GM23338 (cell line): Measurements from ENCODE around the gene ARHGAP19. TPM values are rescaled to one million over a fixed set of nuclear protein-coding genes. Genes with fewer than 3 reads are reported as not detected.

Experiments used
- ATAC-seq: fragments of 200-7000 bp; cut with Tn5 transposase; 3 replicates; pipeline ENCODE4 v1.9.1; 2020
- DNase-seq: peaks from one replicate; pipeline ENCODE4 v3.0.0-alpha.2; 2015; ENCODE audit warnings: low spot score
- H2AFZ ChIP-seq: fragments of 200-600 bp; sonication (generic); 2 replicates; pipeline ENCODE4 v1.8.0; 2016; ENCODE audit warnings: antibody characterized with exemption, mild to moderate bottlenecking, moderate library complexity
- H3F3A ChIP-seq: fragments of 200-600 bp; sonication (generic); replicated peaks from 2 replicates; pipeline ENCODE4 v1.8.0; 2017; ENCODE audit warnings: antibody characterized with exemption, mixed run types, low read depth
- H3K27ac ChIP-seq: fragments of 200-600 bp; sonication (generic); 2 replicates; pipeline ENCODE4 v1.6.1; 2016; ENCODE audit warnings: low read depth
- H3K27me3 ChIP-seq: fragments of 200-600 bp; sonication (generic); 2 replicates; pipeline ENCODE4 v1.8.0; 2016; ENCODE audit warnings: mild to moderate bottlenecking, mixed run types, moderate library complexity; ENCODE audit not compliant: insufficient read depth
- H3K36me3 ChIP-seq: fragments of 200-600 bp; sonication (generic); 2 replicates; pipeline ENCODE4 v1.8.0; 2016; ENCODE audit warnings: mild to moderate bottlenecking; ENCODE audit not compliant: insufficient read depth
- H3K4me1 ChIP-seq: fragments of 200-600 bp; sonication (generic); 2 replicates; pipeline ENCODE4 v1.8.0; 2016; ENCODE audit warnings: mild to moderate bottlenecking, moderate library complexity; ENCODE audit not compliant: insufficient read depth
- H3K4me2 ChIP-seq: fragments of 200-600 bp; sonication (generic); 2 replicates; pipeline ENCODE4 v1.7.1; 2017; ENCODE audit warnings: mixed run types
- H3K4me3 ChIP-seq: fragments of 200-600 bp; sonication (generic); 2 replicates; pipeline ENCODE4 v1.6.1; 2016; ENCODE audit warnings: mixed run types
- H3K79me2 ChIP-seq: fragments of 200-600 bp; sonication (generic); replicated peaks from 2 replicates; pipeline ENCODE4 v1.8.0; 2017; ENCODE audit warnings: mild to moderate bottlenecking; ENCODE audit not compliant: insufficient read depth
- H3K9me2 ChIP-seq: fragments of 200-600 bp; sonication (generic); 2 replicates; pipeline ENCODE4 v1.8.0; 2017; ENCODE audit not compliant: insufficient read depth
- H4K20me1 ChIP-seq: fragments of 200-600 bp; sonication (generic); replicated peaks from 2 replicates; pipeline ENCODE4 v1.8.0; 2017; ENCODE audit warnings: mild to moderate bottlenecking; ENCODE audit not compliant: insufficient read depth
- H3K27ac Mint-ChIP-seq: 2 replicates; pipeline ENCODE4 v1.8.0; 2020; ENCODE audit warnings: inconsistent platforms, mild to moderate bottlenecking, moderate library complexity, mixed read lengths
- H3K27me3 Mint-ChIP-seq: 3 replicates; pipeline ENCODE4 v1.8.0; 2022; ENCODE audit warnings: low read depth, mild to moderate bottlenecking, moderate library complexity, mixed read lengths, inconsistent platforms; ENCODE audit not compliant: insufficient read depth, poor library complexity
- H3K36me3 Mint-ChIP-seq: 3 replicates; pipeline ENCODE4 v1.8.0; 2021; ENCODE audit warnings: low read depth, mild to moderate bottlenecking, inconsistent platforms, moderate library complexity, mixed read lengths
- H3K4me1 Mint-ChIP-seq: 3 replicates; pipeline ENCODE4 v1.8.0; 2020; ENCODE audit warnings: mild to moderate bottlenecking, inconsistent platforms, mixed read lengths
- H3K4me3 Mint-ChIP-seq: 3 replicates; pipeline ENCODE4 v1.8.0; 2021; ENCODE audit warnings: moderate library complexity, mild to moderate bottlenecking, inconsistent platforms, mixed read lengths
- H3K9me3 Mint-ChIP-seq: 3 replicates; pipeline ENCODE4 v1.8.0; 2020; ENCODE audit warnings: moderate library complexity, mild to moderate bottlenecking, inconsistent platforms, mixed read lengths
- EZH2phosphoT487 ChIP-seq: fragments of 200-600 bp; sonication (generic); IDR thresholded peaks from one replicate; pipeline ENCODE4 v1.8.1; 2018; ENCODE audit warnings: antibody characterized with exemption; ENCODE audit not compliant: unreplicated experiment
- POLR2AphosphoS5 ChIP-seq: IDR thresholded peaks from 2 replicates; pipeline ENCODE4 v1.6.1; 2016; ENCODE audit warnings: antibody characterized with exemption, low read depth
- polyA plus RNA-seq: library from polyadenylated mRNA; unstranded; fragments of >200 nt; fragmentation: Nextera tagmentation; extraction: Ambion mirVana; gene quantifications from 2 replicates; pipeline ENCODE4 v1.2.1, GENCODE V29; 2016
- small RNA-seq: library from RNA; depleted of rRNA; stranded (forward); fragments of <200 nt; gene quantifications from one replicate; pipeline ENCODE3, GENCODE V24; 2014; ENCODE audit warnings: low replicate concordance
- total RNA-seq: library from RNA; depleted of rRNA; stranded (reverse); fragments of >200 nt; shearing (Covaris generic); gene quantifications from 2 replicates; pipeline ENCODE4 v1.2.3, GENCODE V29; 2014; rRNA removed
- TF ChIP-seq, protein P1 (sequence below): IDR thresholded peaks from one replicate; pipeline ENCODE4 v1.6.1; 2018; ENCODE audit warnings: antibody characterized with exemption; ENCODE audit not compliant: unreplicated experiment
- TF ChIP-seq, protein P2 (sequence below): fragments of 250-450 bp; sonication (Bioruptor Pico); IDR thresholded peaks from 2 replicates; pipeline ENCODE4 v1.5.0; 2020; ENCODE audit warnings: mild to moderate bottlenecking, moderate library complexity

Gene ARHGAP19
- total and polyA plus RNA-seq, 2 experiments from 2014 or later, result 11.5 to 38.8 TPM

DNA sequence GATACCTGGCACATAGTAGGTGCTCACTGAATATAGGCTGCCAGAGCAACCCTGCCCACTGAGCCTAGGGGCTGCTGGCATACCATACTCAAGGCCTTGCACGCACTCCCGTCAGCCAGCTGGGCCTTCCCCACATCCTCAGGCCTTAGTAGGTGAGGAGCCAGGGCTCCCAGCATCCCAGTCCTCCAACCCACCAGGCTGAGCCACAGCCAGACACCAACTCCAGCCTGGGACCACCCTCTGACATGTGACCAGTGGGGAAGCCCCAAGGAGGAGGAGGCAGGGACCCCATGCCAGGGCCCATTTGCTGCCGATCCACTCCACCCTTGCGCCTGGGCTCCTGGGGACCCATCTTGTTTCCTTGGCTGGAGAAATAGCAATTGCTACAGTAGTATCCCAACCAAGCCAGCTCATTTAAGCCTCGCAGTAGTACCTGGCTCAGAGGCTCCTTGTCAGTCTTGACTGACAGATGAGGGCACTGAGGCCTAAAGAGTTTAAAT, 118.1 kb downstream of the ARHGAP19 start (continued):
- TF ChIP-seq, protein P1, sequence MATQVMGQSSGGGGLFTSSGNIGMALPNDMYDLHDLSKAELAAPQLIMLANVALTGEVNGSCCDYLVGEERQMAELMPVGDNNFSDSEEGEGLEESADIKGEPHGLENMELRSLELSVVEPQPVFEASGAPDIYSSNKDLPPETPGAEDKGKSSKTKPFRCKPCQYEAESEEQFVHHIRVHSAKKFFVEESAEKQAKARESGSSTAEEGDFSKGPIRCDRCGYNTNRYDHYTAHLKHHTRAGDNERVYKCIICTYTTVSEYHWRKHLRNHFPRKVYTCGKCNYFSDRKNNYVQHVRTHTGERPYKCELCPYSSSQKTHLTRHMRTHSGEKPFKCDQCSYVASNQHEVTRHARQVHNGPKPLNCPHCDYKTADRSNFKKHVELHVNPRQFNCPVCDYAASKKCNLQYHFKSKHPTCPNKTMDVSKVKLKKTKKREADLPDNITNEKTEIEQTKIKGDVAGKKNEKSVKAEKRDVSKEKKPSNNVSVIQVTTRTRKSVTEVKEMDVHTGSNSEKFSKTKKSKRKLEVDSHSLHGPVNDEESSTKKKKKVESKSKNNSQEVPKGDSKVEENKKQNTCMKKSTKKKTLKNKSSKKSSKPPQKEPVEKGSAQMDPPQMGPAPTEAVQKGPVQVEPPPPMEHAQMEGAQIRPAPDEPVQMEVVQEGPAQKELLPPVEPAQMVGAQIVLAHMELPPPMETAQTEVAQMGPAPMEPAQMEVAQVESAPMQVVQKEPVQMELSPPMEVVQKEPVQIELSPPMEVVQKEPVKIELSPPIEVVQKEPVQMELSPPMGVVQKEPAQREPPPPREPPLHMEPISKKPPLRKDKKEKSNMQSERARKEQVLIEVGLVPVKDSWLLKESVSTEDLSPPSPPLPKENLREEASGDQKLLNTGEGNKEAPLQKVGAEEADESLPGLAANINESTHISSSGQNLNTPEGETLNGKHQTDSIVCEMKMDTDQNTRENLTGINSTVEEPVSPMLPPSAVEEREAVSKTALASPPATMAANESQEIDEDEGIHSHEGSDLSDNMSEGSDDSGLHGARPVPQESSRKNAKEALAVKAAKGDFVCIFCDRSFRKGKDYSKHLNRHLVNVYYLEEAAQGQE, result no peak
- TF ChIP-seq, protein P2, sequence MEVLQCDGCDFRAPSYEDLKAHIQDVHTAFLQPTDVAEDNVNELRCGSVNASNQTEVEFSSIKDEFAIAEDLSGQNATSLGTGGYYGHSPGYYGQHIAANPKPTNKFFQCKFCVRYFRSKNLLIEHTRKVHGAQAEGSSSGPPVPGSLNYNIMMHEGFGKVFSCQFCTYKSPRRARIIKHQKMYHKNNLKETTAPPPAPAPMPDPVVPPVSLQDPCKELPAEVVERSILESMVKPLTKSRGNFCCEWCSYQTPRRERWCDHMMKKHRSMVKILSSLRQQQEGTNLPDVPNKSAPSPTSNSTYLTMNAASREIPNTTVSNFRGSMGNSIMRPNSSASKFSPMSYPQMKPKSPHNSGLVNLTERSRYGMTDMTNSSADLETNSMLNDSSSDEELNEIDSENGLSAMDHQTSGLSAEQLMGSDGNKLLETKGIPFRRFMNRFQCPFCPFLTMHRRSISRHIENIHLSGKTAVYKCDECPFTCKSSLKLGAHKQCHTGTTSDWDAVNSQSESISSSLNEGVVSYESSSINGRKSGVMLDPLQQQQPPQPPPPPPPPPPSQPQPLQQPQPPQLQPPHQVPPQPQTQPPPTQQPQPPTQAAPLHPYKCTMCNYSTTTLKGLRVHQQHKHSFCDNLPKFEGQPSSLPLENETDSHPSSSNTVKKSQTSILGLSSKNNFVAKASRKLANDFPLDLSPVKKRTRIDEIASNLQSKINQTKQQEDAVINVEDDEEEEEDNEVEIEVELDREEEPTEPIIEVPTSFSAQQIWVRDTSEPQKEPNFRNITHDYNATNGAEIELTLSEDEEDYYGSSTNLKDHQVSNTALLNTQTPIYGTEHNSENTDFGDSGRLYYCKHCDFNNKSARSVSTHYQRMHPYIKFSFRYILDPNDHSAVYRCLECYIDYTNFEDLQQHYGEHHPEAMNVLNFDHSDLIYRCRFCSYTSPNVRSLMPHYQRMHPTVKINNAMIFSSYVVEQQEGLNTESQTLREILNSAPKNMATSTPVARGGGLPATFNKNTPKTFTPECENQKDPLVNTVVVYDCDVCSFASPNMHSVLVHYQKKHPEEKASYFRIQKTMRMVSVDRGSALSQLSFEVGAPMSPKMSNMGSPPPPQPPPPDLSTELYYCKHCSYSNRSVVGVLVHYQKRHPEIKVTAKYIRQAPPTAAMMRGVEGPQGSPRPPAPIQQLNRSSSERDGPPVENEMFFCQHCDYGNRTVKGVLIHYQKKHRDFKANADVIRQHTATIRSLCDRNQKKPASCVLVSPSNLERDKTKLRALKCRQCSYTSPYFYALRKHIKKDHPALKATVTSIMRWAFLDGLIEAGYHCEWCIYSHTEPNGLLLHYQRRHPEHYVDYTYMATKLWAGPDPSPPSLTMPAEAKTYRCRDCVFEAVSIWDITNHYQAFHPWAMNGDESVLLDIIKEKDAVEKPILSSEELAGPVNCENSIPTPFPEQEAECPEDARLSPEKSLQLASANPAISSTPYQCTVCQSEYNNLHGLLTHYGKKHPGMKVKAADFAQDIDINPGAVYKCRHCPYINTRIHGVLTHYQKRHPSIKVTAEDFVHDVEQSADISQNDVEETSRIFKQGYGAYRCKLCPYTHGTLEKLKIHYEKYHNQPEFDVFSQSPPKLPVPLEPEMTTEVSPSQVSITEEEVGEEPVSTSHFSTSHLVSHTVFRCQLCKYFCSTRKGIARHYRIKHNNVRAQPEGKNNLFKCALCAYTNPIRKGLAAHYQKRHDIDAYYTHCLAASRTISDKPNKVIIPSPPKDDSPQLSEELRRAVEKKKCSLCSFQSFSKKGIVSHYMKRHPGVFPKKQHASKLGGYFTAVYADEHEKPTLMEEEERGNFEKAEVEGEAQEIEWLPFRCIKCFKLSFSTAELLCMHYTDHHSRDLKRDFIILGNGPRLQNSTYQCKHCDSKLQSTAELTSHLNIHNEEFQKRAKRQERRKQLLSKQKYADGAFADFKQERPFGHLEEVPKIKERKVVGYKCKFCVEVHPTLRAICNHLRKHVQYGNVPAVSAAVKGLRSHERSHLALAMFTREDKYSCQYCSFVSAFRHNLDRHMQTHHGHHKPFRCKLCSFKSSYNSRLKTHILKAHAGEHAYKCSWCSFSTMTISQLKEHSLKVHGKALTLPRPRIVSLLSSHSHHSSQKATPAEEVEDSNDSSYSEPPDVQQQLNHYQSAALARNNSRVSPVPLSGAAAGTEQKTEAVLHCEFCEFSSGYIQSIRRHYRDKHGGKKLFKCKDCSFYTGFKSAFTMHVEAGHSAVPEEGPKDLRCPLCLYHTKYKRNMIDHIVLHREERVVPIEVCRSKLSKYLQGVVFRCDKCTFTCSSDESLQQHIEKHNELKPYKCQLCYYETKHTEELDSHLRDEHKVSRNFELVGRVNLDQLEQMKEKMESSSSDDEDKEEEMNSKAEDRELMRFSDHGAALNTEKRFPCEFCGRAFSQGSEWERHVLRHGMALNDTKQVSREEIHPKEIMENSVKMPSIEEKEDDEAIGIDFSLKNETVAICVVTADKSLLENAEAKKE (CRISPR knock-in tag), result no peak

DNA sequence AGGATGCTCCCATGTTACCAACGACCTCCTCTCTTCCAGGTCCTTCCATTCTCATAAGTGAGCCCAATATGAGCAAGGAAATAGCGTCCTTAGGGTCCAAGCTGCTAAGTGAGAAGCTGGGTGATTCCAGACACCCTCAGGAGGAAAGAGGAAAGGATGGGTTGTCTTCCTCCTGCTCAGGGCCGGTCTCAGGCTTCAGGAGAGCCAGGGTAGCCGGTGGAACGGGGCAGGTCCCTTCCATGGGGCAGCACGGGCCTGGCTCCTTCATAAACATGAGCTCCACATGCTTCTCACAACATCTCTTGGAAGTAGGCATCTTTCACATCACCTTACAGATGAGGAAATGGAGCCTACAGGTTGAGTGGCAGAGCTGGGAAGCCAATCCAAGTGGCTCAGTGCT, 119.4 kb downstream of the ARHGAP19 start:
- no peaks in the 10 kb centered on the region for H3K27me3 ChIP-seq
- Mint-ChIP-seq H3K36me3 (no peaks in the 10 kb centered on the region; the same call in 2 of the 3 replicates), H3K27ac (no peak overlapping the region), H3K9me3 (no peaks in the 10 kb centered on the region), H3K4me1 (peaks cover 14% of the 10 kb centered on the region), H3K27me3 (peaks cover 2% of the 10 kb centered on the region), H3K4me3 (no peak overlapping the region)
- no peaks in the 10 kb centered on the region for H3K9me2 ChIP-seq
- ATAC-seq (no peak), DNase-seq (no peak)
- no peaks in the 10 kb centered on the region for H3K36me3 ChIP-seq
- H3K79me2 ChIP-seq, result no peaks in the 10 kb centered on the region
- no peak for TF ChIP-seq POLR2AphosphoS5
- TF ChIP-seq EZH2phosphoT487, result no peak
- H3F3A ChIP-seq, result no peaks in the 10 kb centered on the region
- no peaks in the 10 kb centered on the region for H4K20me1 ChIP-seq
- H3K4me1 ChIP-seq, result no peaks in the 10 kb centered on the region
- no peak overlapping the region for H2AFZ ChIP-seq
- H3K4me3 ChIP-seq, result no peak overlapping the region
- H3K27ac ChIP-seq, result no peak overlapping the region
- H3K4me2 ChIP-seq, result no peak overlapping the region

Small RNA genes lying within 50 kb of the gene (small RNA-seq; reads per million reads assigned to genes)
- gene RF00017, result not detected

Other genes with a start within 250 kb of the ARHGAP19 start
- 1.7 and 2.0 TPM in 2 replicates for gene SLIT1, start 106.7 kb downstream of the ARHGAP19 start, total RNA-seq
- 0.37 and 0.76 TPM in 2 replicates for gene SLIT1, start 106.7 kb downstream of the ARHGAP19 start, polyA plus RNA-seq
- gene FRAT1, start 26.6 kb upstream of the ARHGAP19 start, total RNA-seq, result 6.1 and 8.5 TPM in 2 replicates
- gene FRAT1, start 26.6 kb upstream of the ARHGAP19 start, polyA plus RNA-seq, result 1.4 and 1.7 TPM in 2 replicates
- 87.5 and 109 TPM in 2 replicates for gene FRAT2, start 42.1 kb upstream of the ARHGAP19 start, total RNA-seq
- 24.5 and 44.0 TPM in 2 replicates for gene FRAT2, start 42.1 kb upstream of the ARHGAP19 start, polyA plus RNA-seq
- 62.6 and 66.4 TPM in 2 replicates for gene RRP12, start 108.7 kb upstream of the ARHGAP19 start, total RNA-seq
- gene RRP12, start 108.7 kb upstream of the ARHGAP19 start, polyA plus RNA-seq, result 49.5 and 53.4 TPM in 2 replicates
- gene PGAM1, start 133.6 kb upstream of the ARHGAP19 start, total RNA-seq, result 870 and 930 TPM in 2 replicates
- 492 and 497 TPM in 2 replicates for gene PGAM1, start 133.6 kb upstream of the ARHGAP19 start, polyA plus RNA-seq
- gene EXOSC1, start 153.4 kb upstream of the ARHGAP19 start, total RNA-seq, result 63.6 and 66.3 TPM in 2 replicates
- 127 and 131 TPM in 2 replicates for gene EXOSC1, start 153.4 kb upstream of the ARHGAP19 start, polyA plus RNA-seq
- 58.1 and 58.2 TPM in 2 replicates for gene ZDHHC16, start 153.5 kb upstream of the ARHGAP19 start, total RNA-seq
- 33.3 and 35.1 TPM in 2 replicates for gene ZDHHC16, start 153.5 kb upstream of the ARHGAP19 start, polyA plus RNA-seq
- 221 and 252 TPM in 2 replicates for gene MMS19, start 205.8 kb upstream of the ARHGAP19 start, total RNA-seq
- gene MMS19, start 205.8 kb upstream of the ARHGAP19 start, polyA plus RNA-seq, result 74.7 and 81.5 TPM in 2 replicates
- gene UBTD1, start 206.3 kb upstream of the ARHGAP19 start, total RNA-seq, result 21.5 and 29.0 TPM in 2 replicates
- 17.3 and 20.4 TPM in 2 replicates for gene UBTD1, start 206.3 kb upstream of the ARHGAP19 start, polyA plus RNA-seq